ENCODE measurements around the gene MED4. TPM values are rescaled to one million over a fixed set of nuclear protein-coding genes. Genes with fewer than 3 reads are reported as not detected.

Gene MED4
- total and polyA plus RNA-seq, 2 donors (not counting 1 experiment from before 2014, with no cell fraction given), result 25.4 to 66.7 TPM

GRCh38 chr13:48074006-48074405, 20.9 kb downstream of the MED4 start:
- TF ChIP-seq, protein P1, sequence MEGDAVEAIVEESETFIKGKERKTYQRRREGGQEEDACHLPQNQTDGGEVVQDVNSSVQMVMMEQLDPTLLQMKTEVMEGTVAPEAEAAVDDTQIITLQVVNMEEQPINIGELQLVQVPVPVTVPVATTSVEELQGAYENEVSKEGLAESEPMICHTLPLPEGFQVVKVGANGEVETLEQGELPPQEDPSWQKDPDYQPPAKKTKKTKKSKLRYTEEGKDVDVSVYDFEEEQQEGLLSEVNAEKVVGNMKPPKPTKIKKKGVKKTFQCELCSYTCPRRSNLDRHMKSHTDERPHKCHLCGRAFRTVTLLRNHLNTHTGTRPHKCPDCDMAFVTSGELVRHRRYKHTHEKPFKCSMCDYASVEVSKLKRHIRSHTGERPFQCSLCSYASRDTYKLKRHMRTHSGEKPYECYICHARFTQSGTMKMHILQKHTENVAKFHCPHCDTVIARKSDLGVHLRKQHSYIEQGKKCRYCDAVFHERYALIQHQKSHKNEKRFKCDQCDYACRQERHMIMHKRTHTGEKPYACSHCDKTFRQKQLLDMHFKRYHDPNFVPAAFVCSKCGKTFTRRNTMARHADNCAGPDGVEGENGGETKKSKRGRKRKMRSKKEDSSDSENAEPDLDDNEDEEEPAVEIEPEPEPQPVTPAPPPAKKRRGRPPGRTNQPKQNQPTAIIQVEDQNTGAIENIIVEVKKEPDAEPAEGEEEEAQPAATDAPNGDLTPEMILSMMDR (conservative IDR thresholded peaks at IDR 0.05 in 1 of 2, IDR thresholded peaks at IDR 0.05 in 1 of 2; ENCODE audit: low read depth in 1 of 2, low read length in 2 of 2), result no peak
- no peak for TF ChIP-seq EZH2 (IDR thresholded peaks at IDR 0.05; ENCODE audit: low read length, missing control alignments)
- H3K27me3 ChIP-seq (ENCODE audit: control insufficient read depth, insufficient read depth, low read length), result no peaks in the 10 kb centered on the region
- H2AFZ ChIP-seq (ENCODE audit: low read length), result no peak overlapping the region
- peaks cover 14% of the 10 kb centered on the region for H3K36me3 ChIP-seq (ENCODE audit: control insufficient read depth, insufficient read depth, low read length)
- H3K9ac ChIP-seq (ENCODE audit: insufficient read depth, low read length), result no peak overlapping the region
- H3K9me3 ChIP-seq (ENCODE audit: control insufficient read depth, insufficient read depth, low read depth, low read length), result no peaks in the 10 kb centered on the region
- DNase-seq (ENCODE audit: low read depth in 2 of 2), result no peak
- no peak overlapping the region for H3K27ac ChIP-seq (ENCODE audit: insufficient read depth, low read length)
- H3K79me2 ChIP-seq (ENCODE audit: control insufficient read depth, insufficient read depth, low read length), result no peaks in the 10 kb centered on the region
- no peak overlapping the region for H3K4me3 ChIP-seq (replicated peaks in 1 of 4; ENCODE audit: control extremely low read depth in 1 of 4, insufficient read depth in 1 of 4, low read depth in 3 of 4, low read length in 4 of 4)
- H3K4me1 ChIP-seq (ENCODE audit: control insufficient read depth, extremely low read depth, insufficient read depth, low read length), result no peaks in the 10 kb centered on the region
- no peak overlapping the region for H3K4me2 ChIP-seq (ENCODE audit: extremely low read depth, insufficient read depth, low read length)
- H4K20me1 ChIP-seq (ENCODE audit: control insufficient read depth, extremely low read depth, insufficient read depth, low read length), result no peaks in the 10 kb centered on the region

DNA sequence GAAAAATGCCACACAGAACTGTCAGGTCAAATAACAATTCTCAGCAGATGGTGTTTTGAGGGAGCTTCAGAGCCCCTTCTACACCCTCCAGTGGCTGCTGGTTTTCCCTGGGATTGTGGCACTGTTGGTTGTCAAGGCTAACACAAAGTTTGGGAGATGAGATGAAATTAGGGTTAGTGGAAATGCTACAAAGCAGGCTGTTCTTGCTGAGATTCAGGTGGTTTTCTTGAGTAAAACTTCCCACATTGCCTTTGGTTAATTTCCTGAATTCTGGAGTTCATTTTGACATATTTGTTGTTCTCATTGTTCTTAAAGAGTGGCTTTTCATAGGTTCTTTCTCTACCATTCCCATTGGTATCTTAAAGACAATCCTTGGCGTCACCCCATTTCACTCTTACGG, 22.1 kb downstream of the MED4 start:
- Histone ChIP-seq H3K36me3 (ENCODE audit: control insufficient read depth, insufficient read depth, low read length) (peaks cover 11% of the 10 kb centered on the region), H3K4me3 (replicated peaks in 1 of 4; ENCODE audit: control extremely low read depth in 1 of 4, insufficient read depth in 1 of 4, low read depth in 3 of 4, low read length in 4 of 4) (no peak overlapping the region), H3K4me1 (ENCODE audit: control insufficient read depth, extremely low read depth, insufficient read depth, low read length) (no peaks in the 10 kb centered on the region), H2AFZ (ENCODE audit: low read length) (no peak overlapping the region), H3K9me3 (ENCODE audit: control insufficient read depth, insufficient read depth, low read depth, low read length) (no peaks in the 10 kb centered on the region), H3K79me2 (ENCODE audit: control insufficient read depth, insufficient read depth, low read length) (no peaks in the 10 kb centered on the region), H3K9ac (ENCODE audit: insufficient read depth, low read length) (no peak overlapping the region), H3K27me3 (ENCODE audit: control insufficient read depth, insufficient read depth, low read length) (no peaks in the 10 kb centered on the region), H4K20me1 (ENCODE audit: control insufficient read depth, extremely low read depth, insufficient read depth, low read length) (no peaks in the 10 kb centered on the region), H3K27ac (ENCODE audit: insufficient read depth, low read length) (no peak overlapping the region), H3K4me2 (ENCODE audit: extremely low read depth, insufficient read depth, low read length) (no peak overlapping the region)
- DNase-seq (ENCODE audit: low read depth in 2 of 2), result no peak
- TF ChIP-seq, protein P1 (conservative IDR thresholded peaks at IDR 0.05 in 1 of 2, IDR thresholded peaks at IDR 0.05 in 1 of 2; ENCODE audit: low read depth in 1 of 2, low read length in 2 of 2), result no peak
- no peak for TF ChIP-seq EZH2 (IDR thresholded peaks at IDR 0.05; ENCODE audit: low read length, missing control alignments)

DNA sequence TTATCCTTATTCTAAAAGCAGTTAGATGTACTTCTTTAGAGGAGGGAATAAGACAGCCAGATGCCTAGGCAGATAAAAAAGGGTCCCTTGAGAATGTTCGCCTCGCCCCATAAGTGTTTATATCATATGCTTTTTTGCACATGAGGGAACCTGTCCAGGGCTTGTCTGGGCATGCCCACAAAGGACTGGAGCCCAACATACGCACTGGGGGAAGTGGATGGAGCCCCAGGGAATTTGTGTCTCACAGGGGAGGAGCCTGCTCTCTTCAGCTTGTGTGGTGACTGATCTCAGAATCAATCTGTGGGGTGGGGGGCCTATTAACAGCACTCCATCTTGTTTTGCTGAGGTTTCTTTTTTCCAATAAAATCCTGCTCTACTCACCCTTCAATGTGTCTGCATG, 22.6 kb downstream of the MED4 start:
- no peak overlapping the region for H3K4me3 ChIP-seq (replicated peaks in 1 of 4; ENCODE audit: control extremely low read depth in 1 of 4, insufficient read depth in 1 of 4, low read depth in 3 of 4, low read length in 4 of 4)
- H3K9ac ChIP-seq (ENCODE audit: insufficient read depth, low read length), result no peak overlapping the region
- H4K20me1 ChIP-seq (ENCODE audit: control insufficient read depth, extremely low read depth, insufficient read depth, low read length), result no peaks in the 10 kb centered on the region
- H3K4me2 ChIP-seq (ENCODE audit: extremely low read depth, insufficient read depth, low read length), result no peak overlapping the region
- TF ChIP-seq, protein P1 (conservative IDR thresholded peaks at IDR 0.05 in 1 of 2, IDR thresholded peaks at IDR 0.05 in 1 of 2; ENCODE audit: low read depth in 1 of 2, low read length in 2 of 2), result no peak
- TF ChIP-seq EZH2 (IDR thresholded peaks at IDR 0.05; ENCODE audit: low read length, missing control alignments), result no peak
- H3K36me3 ChIP-seq (ENCODE audit: control insufficient read depth, insufficient read depth, low read length), result peaks cover 11% of the 10 kb centered on the region
- H3K27me3 ChIP-seq (ENCODE audit: control insufficient read depth, insufficient read depth, low read length), result no peaks in the 10 kb centered on the region
- H3K9me3 ChIP-seq (ENCODE audit: control insufficient read depth, insufficient read depth, low read depth, low read length), result no peaks in the 10 kb centered on the region
- H3K27ac ChIP-seq (ENCODE audit: insufficient read depth, low read length), result no peak overlapping the region
- H3K4me1 ChIP-seq (ENCODE audit: control insufficient read depth, extremely low read depth, insufficient read depth, low read length), result no peaks in the 10 kb centered on the region
- no peaks in the 10 kb centered on the region for H3K79me2 ChIP-seq (ENCODE audit: control insufficient read depth, insufficient read depth, low read length)
- no peak for DNase-seq (ENCODE audit: low read depth in 2 of 2)
- no peak overlapping the region for H2AFZ ChIP-seq (ENCODE audit: low read length)
